ENCODE results near the gene MLANA. TPM values are rescaled to one million over a fixed set of nuclear protein-coding genes. Genes with fewer than 3 reads are reported as not detected.

Gene MLANA
- polyA plus RNA-seq (2011; rRNA removed) (not detected in 2 replicates), polyA minus RNA-seq (2011; rRNA and poly(A)+ RNA removed) (not detected in 2 replicates)

- Histone ChIP-seq H3K4me3 (ENCODE audit: low read depth, low read length) (no peak within 1 kb of the TSS), H3K27me3 (ENCODE audit: control insufficient read depth, insufficient read depth, low read length) (no peaks in the 10 kb centered on the region), H3K36me3 (ENCODE audit: control insufficient read depth, insufficient read depth, low read length) (no peaks in the 10 kb centered on the region)
- ChIA-PET POLR2A (no interaction called here), CTCF (no interaction called here)
- DNase-seq (ENCODE audit: low read depth), result no peak
- no peak for TF ChIP-seq CTCF (IDR thresholded peaks at IDR 0.05; ENCODE audit: insufficient read depth, low read depth, low read length)
Observed at GRCh38 chr9:5890641-5891040, at the start of gene MLANA. TSS of gene MLANA (plus strand) at chr9:5890889. CDS start at chr9:5892475, 1,586 bp downstream.

- no peak for DNase-seq (ENCODE audit: low read depth)
- ChIA-PET CTCF (interaction anchor here (0.5 to 5.5 kb wide), 4 partner anchors 9 to 853 kb away, joined by 3 to 27 read pairs (median 3); partner anchors contain the start of gene ERMP1), POLR2A (no interaction called here)
- TF ChIP-seq CTCF (IDR thresholded peaks at IDR 0.05; ENCODE audit: insufficient read depth, low read depth, low read length), result no peak
- peaks cover 2% of the 10 kb centered on the region; the same call in 1 of the 2 replicates for H3K27me3 ChIP-seq (ENCODE audit: control insufficient read depth, insufficient read depth, low read length)
- H3K36me3 ChIP-seq (ENCODE audit: control insufficient read depth, insufficient read depth, low read length), result no peaks in the 10 kb centered on the region
- H3K4me3 ChIP-seq (ENCODE audit: low read depth, low read length), result no peak overlapping the region
Observed at GRCh38 chr9:5841771-5842573, 48.7 kb upstream of the MLANA start.

GRCh38 chr9:5842929-5843793 lies 47.5 kb upstream of the MLANA start:
- ChIA-PET CTCF (interaction anchor here (0.6 to 5.5 kb wide), 3 partner anchors 10 to 126 kb away, joined by 3 to 27 read pairs (median 3); partner anchors contain the start of gene ERMP1), POLR2A (no interaction called here)
- no peaks in the 10 kb centered on the region for H3K36me3 ChIP-seq (ENCODE audit: control insufficient read depth, insufficient read depth, low read length)
- no peak for TF ChIP-seq CTCF (IDR thresholded peaks at IDR 0.05; ENCODE audit: insufficient read depth, low read depth, low read length)
- no peak overlapping the region for H3K4me3 ChIP-seq (ENCODE audit: low read depth, low read length)
- peaks cover 3% of the 10 kb centered on the region; the same call in 1 of the 2 replicates for H3K27me3 ChIP-seq (ENCODE audit: control insufficient read depth, insufficient read depth, low read length)
- DNase-seq (ENCODE audit: low read depth), result no peak

- Histone ChIP-seq H3K4me3 (ENCODE audit: low read depth, low read length) (no peak overlapping the region), H3K27me3 (ENCODE audit: control insufficient read depth, insufficient read depth, low read length) (peaks cover 4% of the 10 kb centered on the region; the same call in 1 of the 2 replicates), H3K36me3 (ENCODE audit: control insufficient read depth, insufficient read depth, low read length) (no peaks in the 10 kb centered on the region)
- no peak for DNase-seq (ENCODE audit: low read depth)
- ChIA-PET CTCF (interaction anchor here (0.6 to 5.5 kb wide), 2 partner anchors 11 to 126 kb away, joined by 3 to 27 read pairs; partner anchors contain the start of gene ERMP1), POLR2A (no interaction called here)
- TF ChIP-seq CTCF (IDR thresholded peaks at IDR 0.05; ENCODE audit: insufficient read depth, low read depth, low read length), result 0 out of 2 replicates have a peak, but pooled peaks have one; percentile 4
Observed at GRCh38 chr9:5843794-5844471, 46.8 kb upstream of the MLANA start.

All from BJ (cell line).